Measurements from ENCODE around the gene ARHGAP9. TPM values are rescaled to one million over a fixed set of nuclear protein-coding genes. Genes with fewer than 3 reads are reported as not detected.
A peak's percentile ranks its signal among the peaks of the same experiment; 100 is the strongest.
"Not testable (repeated sequence)": the region's sequence is repeated elsewhere in the genome, so short reads cannot be mapped to it uniquely, and the experiment has no call there.

The ARHGAP9 gene
- total RNA-seq, 2 experiments from 2014 or later = 243 to 248 TPM

DNA sequence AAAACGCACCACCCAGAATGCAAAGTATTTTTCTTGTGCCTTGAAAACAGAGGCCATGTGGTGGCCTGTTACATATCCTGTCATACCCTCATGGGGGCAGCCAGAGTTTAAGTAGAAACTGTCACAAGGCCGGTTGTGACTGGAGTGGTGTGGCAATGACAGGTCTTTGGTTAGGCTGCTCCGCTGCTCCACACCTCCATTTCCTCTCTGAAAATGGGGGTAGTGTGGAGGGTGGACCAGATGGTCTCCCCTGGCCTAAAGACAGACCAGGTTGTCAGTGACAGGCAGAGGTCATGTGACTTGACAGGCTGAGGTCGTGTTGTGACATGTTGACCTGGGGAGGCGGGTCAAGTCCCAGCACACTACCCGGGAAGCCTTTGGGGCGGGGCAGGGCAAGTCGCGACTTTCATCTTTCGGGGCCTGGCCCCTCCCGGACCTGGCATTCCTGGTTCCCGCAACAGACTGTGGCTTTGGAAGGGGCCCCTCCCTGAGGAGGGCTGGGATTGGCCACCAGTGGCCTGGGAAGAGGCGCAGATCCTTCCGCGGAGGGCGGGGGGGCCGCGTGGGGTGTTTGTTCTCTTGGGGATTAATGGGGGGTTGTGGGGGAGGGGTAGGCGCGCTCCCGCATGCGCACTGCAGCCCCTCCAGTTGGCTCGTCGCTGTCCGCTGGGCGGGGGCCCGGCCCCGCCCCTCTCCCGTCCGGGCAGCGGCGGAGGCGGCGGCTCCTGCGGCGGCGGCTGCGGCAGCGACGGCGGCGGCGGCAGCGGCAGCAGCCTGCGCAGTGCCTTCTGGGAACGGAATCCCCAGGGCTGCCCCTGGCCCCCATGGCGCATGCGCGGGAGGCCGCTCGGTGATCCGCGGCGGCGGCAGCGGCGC is 42.6 kb upstream of the ARHGAP9 start, which contains the start of gene MBD6:
Gene MBD6, plus strand, starts transcription at position 814 of the 876 bp plus-strand sequence. CDS start 1,480 bp downstream, outside the sequence.
- Mint-ChIP-seq H3K4me3 (peak within 1 kb of the TSS; percentile 95), H3K36me3 (ENCODE audit: low read depth) (peaks cover 51% of the 10 kb centered on the region), H3K27ac (peak within 1 kb of the TSS; percentile 100), H3K9me3 (ENCODE audit: insufficient read depth) (no peaks in the 10 kb centered on the region), H3K4me1 (ENCODE audit: low read depth) (peaks cover 61% of the 10 kb centered on the region), H3K27me3 (ENCODE audit: low read depth) (no peaks in the 10 kb centered on the region)
- ChIA-PET CTCF (no interaction called here), POLR2A (no interaction called here)
- peak; percentile 45 for ATAC-seq
- DNase-seq = peak; percentile 91

DNA sequence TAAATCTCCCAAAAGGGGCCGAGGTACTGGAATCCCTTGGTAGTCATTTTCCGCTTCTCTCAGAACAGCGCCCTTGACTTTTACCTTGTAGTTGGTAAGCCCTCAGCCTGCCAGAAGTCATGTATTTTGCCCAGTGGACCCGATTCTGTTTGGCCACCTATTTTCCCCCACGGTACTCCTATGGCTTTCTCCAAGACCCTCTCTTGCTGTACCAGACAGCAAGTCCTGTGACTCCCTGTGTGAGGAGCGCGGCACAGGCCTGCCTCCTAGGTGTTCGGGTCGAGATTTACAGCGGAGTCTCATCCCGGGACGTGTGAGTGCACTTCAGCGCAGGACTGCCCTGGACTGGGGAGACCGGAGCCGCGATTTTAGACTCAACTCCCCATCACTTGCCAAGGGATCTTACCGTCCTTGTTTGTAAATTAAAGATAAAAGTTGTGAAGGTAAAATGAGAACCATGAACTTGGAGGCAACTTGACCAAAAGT is 41.9 kb upstream of the ARHGAP9 start:
- ChIA-PET POLR2A (interaction anchor here (1.2 to 5.2 kb wide), 4 partner anchors 35 to 1548 kb away, joined by 3 to 74 read pairs (median 8); partner anchors contain the start of genes ARHGAP9, RAB5B and STAT6), CTCF (interaction anchor here (1.0 to 2.4 kb wide), 3 partner anchors 44 to 63 kb away, joined by 3 to 8 read pairs (median 3); partner anchors contain the start of gene GLI1)

DNA sequence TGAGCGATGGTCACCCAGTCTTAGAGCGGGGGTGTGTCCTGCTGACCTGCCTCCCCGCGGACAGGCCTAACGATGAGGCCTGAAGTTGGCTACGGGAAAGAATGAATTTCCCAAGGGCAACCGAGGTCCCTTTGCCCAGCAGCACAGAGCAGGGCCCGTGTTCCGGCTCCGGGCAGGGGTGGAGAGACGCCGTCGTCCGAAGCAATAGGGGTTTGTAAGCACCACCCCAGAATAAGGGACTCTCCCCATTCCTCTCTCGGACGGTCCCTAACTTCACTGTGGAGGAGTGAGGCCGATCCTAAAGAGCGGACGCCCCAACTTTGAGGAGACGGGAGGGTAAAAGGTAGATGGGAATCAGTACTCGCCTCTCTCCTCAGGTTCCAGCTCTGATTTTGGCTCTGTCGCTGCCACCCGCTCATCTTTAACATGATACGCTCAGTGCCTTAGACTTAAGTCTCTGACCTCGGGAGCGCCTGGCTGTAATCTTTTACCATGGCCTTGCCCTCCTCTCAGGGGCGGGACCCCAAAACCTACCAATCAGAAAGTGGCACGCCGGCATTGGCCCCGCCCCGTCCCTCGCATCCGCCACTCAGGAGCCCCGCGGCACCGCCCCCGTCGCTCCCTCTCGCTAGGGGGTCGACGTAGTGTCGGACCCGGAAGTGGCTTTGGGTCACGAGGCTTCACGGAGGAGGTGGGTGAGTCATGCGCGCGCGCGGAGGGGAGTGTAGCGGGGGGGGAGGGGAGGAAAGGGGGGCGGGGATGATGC is 40.6 kb upstream of the ARHGAP9 start, which contains the start of gene DDIT3:
Gene DDIT3, minus strand, starts transcription at position 462 of the 766 bp plus-strand sequence. CDS start 3,108 bp downstream, outside the sequence.
- Mint-ChIP-seq H3K4me1 (ENCODE audit: low read depth) (peaks cover 59% of the 10 kb centered on the region), H3K36me3 (ENCODE audit: low read depth) (peaks cover 60% of the 10 kb centered on the region), H3K27me3 (ENCODE audit: low read depth) (no peaks in the 10 kb centered on the region), H3K4me3 (peak within 1 kb of the TSS; percentile 86), H3K9me3 (ENCODE audit: insufficient read depth) (no peaks in the 10 kb centered on the region), H3K27ac (peak within 1 kb of the TSS; percentile 100)
- ChIA-PET POLR2A (interaction anchor here (0.6 to 5.2 kb wide), 16 partner anchors 11 to 1547 kb away, joined by 3 to 74 read pairs (median 6); partner anchors contain the start of genes ARHGAP9, DCTN2, GLI1 and RAB5B), CTCF (interaction anchor here (0.6 to 2.4 kb wide), 9 partner anchors 8 to 221 kb away, joined by 3 to 8 read pairs (median 3); partner anchors contain the start of gene GLI1)
- peak; percentile 75 for ATAC-seq
- peak; percentile 99 for DNase-seq

More for the DNA sequence above, 41.9 kb upstream of the ARHGAP9 start:
- H3K9me3 Mint-ChIP-seq (ENCODE audit: insufficient read depth) = no peaks in the 10 kb centered on the region
- peaks cover 52% of the 10 kb centered on the region for H3K36me3 Mint-ChIP-seq (ENCODE audit: low read depth)
- H3K27ac Mint-ChIP-seq = peak overlapping the region; percentile 100
- H3K27me3 Mint-ChIP-seq (ENCODE audit: low read depth) = no peaks in the 10 kb centered on the region
- H3K4me3 Mint-ChIP-seq = peak overlapping the region; percentile 86
- DNase-seq (no peak), ATAC-seq (no peak)
- H3K4me1 Mint-ChIP-seq (ENCODE audit: low read depth) = peaks cover 64% of the 10 kb centered on the region

DNA sequence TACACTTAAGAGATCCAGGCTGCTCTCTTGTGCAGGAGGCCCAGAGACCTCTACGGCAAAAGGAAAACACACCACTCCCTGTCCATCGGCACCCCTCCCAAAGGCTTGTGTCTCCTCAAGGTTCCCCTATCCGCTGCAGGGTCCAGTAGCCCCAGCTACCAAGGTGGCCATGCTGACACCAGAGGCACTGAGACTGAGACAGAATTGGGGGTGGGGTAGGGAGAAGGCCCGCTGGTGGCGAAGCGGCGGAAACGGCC is 40.1 kb upstream of the ARHGAP9 start:
- H3K4me3 Mint-ChIP-seq = peak overlapping the region; percentile 86
- peak overlapping the region; percentile 100 for H3K27ac Mint-ChIP-seq
- H3K4me1 Mint-ChIP-seq (ENCODE audit: low read depth) = peaks cover 56% of the 10 kb centered on the region
- peak; percentile 1 for ATAC-seq
- CTCF ChIA-PET = interaction anchor here (1.0 to 2.4 kb wide), 3 partner anchors 42 to 221 kb away, joined by 3 to 8 read pairs (median 3); partner anchors contain the start of gene GLI1
- no peaks in the 10 kb centered on the region for H3K27me3 Mint-ChIP-seq (ENCODE audit: low read depth)
- POLR2A ChIA-PET = interaction anchor here (0.6 to 5.2 kb wide), 14 partner anchors 12 to 409 kb away, joined by 3 to 74 read pairs (median 6); partner anchors contain the start of genes ARHGAP9, DCTN2, GLI1 and STAT6
- no peaks in the 10 kb centered on the region for H3K9me3 Mint-ChIP-seq (ENCODE audit: insufficient read depth)
- peak; percentile 39 for DNase-seq
- peaks cover 65% of the 10 kb centered on the region for H3K36me3 Mint-ChIP-seq (ENCODE audit: low read depth)

DNA sequence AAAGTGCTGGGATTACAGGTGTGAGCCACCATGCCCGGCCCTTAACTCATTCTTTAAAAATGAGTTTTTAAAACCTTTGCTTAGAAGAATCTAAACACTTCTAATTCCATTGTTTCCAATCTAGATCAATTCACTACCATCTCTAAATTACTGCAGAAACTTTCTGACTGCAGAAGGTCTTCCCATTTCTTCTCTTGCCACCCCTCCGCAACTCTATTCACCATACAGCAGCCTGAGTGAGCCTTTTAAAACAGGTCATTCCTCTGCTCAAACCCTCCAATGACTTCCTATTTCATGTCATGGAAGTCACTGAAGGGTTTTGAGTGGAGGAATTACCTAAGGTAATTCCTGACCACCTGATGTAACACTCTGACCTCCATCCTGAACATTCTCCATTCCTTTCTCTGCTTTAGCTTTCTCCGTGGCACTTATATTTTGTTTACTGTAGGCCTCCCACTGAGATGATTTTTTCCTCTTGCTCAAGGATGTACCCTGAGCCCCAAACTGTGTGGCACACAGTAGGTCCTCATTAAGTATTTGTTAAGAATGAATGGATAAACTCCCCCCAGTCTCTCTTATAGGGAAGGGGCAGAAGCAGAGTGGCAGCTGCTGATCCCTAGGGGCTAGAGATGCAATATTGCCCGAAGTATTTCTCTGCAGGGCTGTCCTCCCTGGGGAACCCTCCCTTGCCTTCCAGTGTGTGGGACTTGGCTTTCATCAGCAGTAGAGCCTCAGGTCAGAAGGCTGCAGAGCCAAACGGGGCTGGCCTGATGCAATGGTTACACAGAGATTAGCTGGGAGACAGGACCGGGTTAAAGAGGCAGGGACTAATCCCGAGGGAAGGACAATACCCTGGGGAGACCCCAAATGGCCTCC is 39.5 kb upstream of the ARHGAP9 start:
- DNase-seq (no peak), ATAC-seq (no peak)
- Mint-ChIP-seq H3K36me3 (ENCODE audit: low read depth) (peaks cover 66% of the 10 kb centered on the region), H3K4me1 (ENCODE audit: low read depth) (peaks cover 51% of the 10 kb centered on the region), H3K27me3 (ENCODE audit: low read depth) (no peaks in the 10 kb centered on the region), H3K27ac (peak overlapping the region; percentile 100), H3K4me3 (peak overlapping the region; percentile 86), H3K9me3 (ENCODE audit: insufficient read depth) (no peaks in the 10 kb centered on the region)
- CTCF ChIA-PET = interaction anchor here (1.0 to 3.9 kb wide), 4 partner anchors 42 to 102 kb away, joined by 3 to 15 read pairs (median 6); partner anchors contain the start of gene GLI1
- POLR2A ChIA-PET = interaction anchor here (0.6 to 5.2 kb wide), 11 partner anchors 9 to 73 kb away, joined by 3 to 74 read pairs (median 9); partner anchors contain the start of genes ARHGAP9, DCTN2 and GLI1

DNA sequence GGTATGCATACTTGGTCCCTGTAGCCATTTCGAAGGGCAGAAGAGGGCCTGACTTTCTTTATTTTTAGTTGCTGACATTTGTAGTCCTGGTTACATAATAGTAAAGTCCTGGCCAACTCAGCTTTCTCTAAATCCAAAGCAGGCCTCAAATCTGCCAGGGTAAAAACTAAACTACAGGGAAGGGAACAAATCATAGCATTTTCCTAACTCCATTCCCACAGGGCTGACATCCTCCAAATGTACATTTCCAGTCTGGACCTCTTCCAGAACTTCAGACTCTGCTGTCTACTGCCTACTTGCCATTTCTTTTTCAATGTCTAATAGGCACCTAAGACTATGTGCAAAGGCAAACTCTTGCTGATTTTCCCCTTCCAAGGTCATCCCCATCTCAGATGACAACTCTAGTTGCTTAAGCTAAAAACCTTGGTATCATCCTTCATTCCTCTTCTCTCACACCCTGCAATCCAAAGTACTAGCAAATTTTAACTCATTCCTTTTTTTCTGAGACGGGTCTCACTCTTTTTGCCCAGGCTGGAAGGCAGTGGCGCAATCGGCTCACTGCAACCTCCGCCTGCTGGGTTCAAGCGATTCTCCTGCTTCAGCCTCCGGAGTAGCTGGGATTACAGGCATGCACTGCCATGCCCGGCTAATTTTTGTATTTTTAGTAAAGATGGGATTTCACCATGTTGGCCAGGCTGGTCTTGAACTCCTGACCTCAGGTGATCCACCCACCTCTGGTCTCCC is 38.7 kb upstream of the ARHGAP9 start:
- peak overlapping the region; percentile 86 for H3K4me3 Mint-ChIP-seq
- DNase-seq (no peak), ATAC-seq (no peak)
- H3K27me3 Mint-ChIP-seq (ENCODE audit: low read depth) = no peaks in the 10 kb centered on the region
- H3K36me3 Mint-ChIP-seq (ENCODE audit: low read depth) = peaks cover 63% of the 10 kb centered on the region
- no peaks in the 10 kb centered on the region for H3K9me3 Mint-ChIP-seq (ENCODE audit: insufficient read depth)
- H3K27ac Mint-ChIP-seq = peak overlapping the region; percentile 62
- ChIA-PET CTCF (interaction anchor here (1.1 to 3.9 kb wide), 3 partner anchors 41 to 102 kb away, joined by 3 to 15 read pairs (median 11); no protein-coding TSS in a partner anchor), POLR2A (interaction anchor here (0.6 to 5.2 kb wide), 5 partner anchors 9 to 40 kb away, joined by 3 to 74 read pairs (median 4); partner anchors contain the start of gene ARHGAP9)
- peaks cover 42% of the 10 kb centered on the region for H3K4me1 Mint-ChIP-seq (ENCODE audit: low read depth)

DNA sequence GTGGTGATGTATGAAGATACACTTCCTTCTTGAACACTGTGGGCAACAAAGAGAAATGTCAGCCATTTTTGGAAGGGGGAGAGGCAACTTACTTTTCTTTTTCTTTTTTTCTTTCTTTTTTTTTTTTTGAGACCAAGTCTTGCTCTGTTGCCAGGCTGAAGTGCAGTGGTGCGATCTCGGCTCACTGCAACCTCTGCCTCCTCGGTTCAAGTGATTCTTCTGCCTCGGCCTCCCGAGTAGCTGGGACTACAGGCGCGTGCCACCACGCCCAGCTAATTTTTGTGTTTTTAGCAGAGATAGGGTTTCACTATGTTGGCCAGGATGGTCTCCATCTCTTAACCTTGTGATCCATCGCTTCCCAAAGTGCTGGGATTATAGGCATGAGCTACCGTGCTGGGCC is 38.1 kb upstream of the ARHGAP9 start:
- Mint-ChIP-seq H3K4me1 (ENCODE audit: low read depth) (peaks cover 41% of the 10 kb centered on the region), H3K36me3 (ENCODE audit: low read depth) (peaks cover 70% of the 10 kb centered on the region)
- CTCF ChIA-PET = interaction anchor here (0.6 to 3.9 kb wide), 3 partner anchors 18 to 59 kb away, joined by 3 to 15 read pairs (median 11); no protein-coding TSS in a partner anchor
- H3K4me3 Mint-ChIP-seq; H3K27me3 Mint-ChIP-seq (ENCODE audit: low read depth); ATAC-seq; H3K9me3 Mint-ChIP-seq (ENCODE audit: insufficient read depth); DNase-seq; H3K27ac Mint-ChIP-seq: not testable (repeated sequence)
- POLR2A ChIA-PET = interaction anchor here (0.8 to 5.2 kb wide), 5 partner anchors 8 to 39 kb away, joined by 3 to 74 read pairs (median 4); partner anchors contain the start of genes ARHGAP9 and DCTN2

DNA sequence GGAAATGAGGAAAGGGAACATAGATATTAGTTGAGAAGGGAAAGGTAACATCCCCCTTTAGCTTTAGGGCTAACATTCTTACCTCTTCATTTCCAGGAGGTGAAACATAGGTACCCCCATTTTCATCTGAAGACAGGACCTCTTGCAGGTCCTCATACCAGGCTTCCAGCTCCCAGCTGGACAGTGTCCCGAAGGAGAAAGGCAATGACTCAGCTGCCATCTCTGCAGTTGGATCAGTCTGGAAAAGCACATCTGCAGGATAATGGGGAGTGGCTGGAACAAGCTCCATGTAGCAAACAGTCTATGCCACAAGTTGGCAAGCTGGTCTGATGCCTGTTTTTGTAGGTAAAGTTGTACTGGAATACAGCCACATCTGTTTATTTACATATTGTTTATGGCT is 37.5 kb upstream of the ARHGAP9 start:
- no peaks in the 10 kb centered on the region for H3K9me3 Mint-ChIP-seq (ENCODE audit: insufficient read depth)
- DNase-seq (no peak), ATAC-seq (no peak)
- H3K27me3 Mint-ChIP-seq (ENCODE audit: low read depth) = no peaks in the 10 kb centered on the region
- peaks cover 75% of the 10 kb centered on the region for H3K36me3 Mint-ChIP-seq (ENCODE audit: low read depth)
- H3K4me3 Mint-ChIP-seq = no peak overlapping the region
- POLR2A ChIA-PET = interaction anchor here (0.8 to 5.2 kb wide), 2 partner anchors 29 to 39 kb away, joined by 3 to 74 read pairs; partner anchors contain the start of genes ARHGAP9 and DCTN2
- CTCF ChIA-PET = interaction anchor here (0.6 to 3.9 kb wide), 3 partner anchors 18 to 59 kb away, joined by 3 to 15 read pairs (median 11); no protein-coding TSS in a partner anchor
- H3K4me1 Mint-ChIP-seq (ENCODE audit: low read depth) = peaks cover 44% of the 10 kb centered on the region
- H3K27ac Mint-ChIP-seq = no peak overlapping the region

DNA sequence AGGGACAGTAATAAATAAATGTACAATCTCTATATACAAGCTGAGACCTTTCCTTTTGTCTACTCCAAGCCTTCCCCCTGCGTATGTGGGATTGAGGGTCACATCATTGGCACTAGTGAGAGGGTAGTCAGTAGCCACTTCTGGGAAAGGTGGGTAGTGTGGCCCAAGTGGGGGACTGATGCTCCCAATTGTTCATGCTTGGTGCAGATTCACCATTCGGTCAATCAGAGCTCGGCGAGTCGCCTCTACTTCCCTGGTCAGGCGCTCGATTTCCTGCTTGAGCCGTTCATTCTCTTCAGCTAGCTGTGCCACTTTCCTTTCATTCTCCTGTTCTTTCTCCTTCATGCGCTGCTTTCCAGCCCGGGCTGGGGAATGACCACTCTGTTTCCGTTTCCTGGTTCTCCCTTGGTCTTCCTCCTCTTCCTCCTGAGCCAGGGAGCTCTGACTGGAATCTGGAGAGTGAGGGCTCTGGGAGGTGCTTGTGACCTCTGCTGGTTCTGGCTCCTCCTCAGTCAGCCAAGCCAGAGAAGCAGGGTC is 37.0 kb upstream of the ARHGAP9 start:
- Mint-ChIP-seq H3K4me1 (ENCODE audit: low read depth) (peaks cover 39% of the 10 kb centered on the region), H3K27me3 (ENCODE audit: low read depth) (no peaks in the 10 kb centered on the region), H3K4me3 (no peak overlapping the region), H3K36me3 (ENCODE audit: low read depth) (peaks cover 78% of the 10 kb centered on the region), H3K27ac (peak overlapping the region; percentile 2), H3K9me3 (ENCODE audit: insufficient read depth) (no peaks in the 10 kb centered on the region)
- ChIA-PET CTCF (interaction anchor here (0.6 to 3.9 kb wide), 4 partner anchors 17 to 58 kb away, joined by 3 to 15 read pairs (median 7); no protein-coding TSS in a partner anchor), POLR2A (interaction anchor here (5.2 kb wide), 1 partner anchor 38 kb away, joined by 74 read pairs; the partner anchor contains the start of gene ARHGAP9)
- ATAC-seq (no peak), DNase-seq (no peak)

Data from activated CD8-positive, alpha-beta T cell treated with anti-CD3 and anti-CD28 coated beads, Interleukin-2, amount 10 ng/mL, durations not matched to agents 7 days and 5 days (primary cell).